ENCODE results near the gene CAMTA1.

Gene CAMTA1

GRCh38 chr1:6965083-6965934 is 180.1 kb downstream of the CAMTA1 start:
- Histone ChIP-seq H3K4me3 (ENCODE audit: severe bottlenecking) (no peak overlapping the region), H3K4me1 (ENCODE audit: insufficient read depth, poor library complexity, severe bottlenecking) (peaks cover 6% of the 10 kb centered on the region), H3K27ac (ENCODE audit: poor library complexity, severe bottlenecking) (no peak overlapping the region), H3K36me3 (ENCODE audit: low read depth) (no peaks in the 10 kb centered on the region), H3K27me3 (ENCODE audit: insufficient read depth, poor library complexity, severe bottlenecking) (peaks cover 7% of the 10 kb centered on the region), H3K9me3 (ENCODE audit: severe bottlenecking) (no peaks in the 10 kb centered on the region)
- ATAC-seq (ENCODE audit: low read depth) (no peak), DNase-seq (ENCODE audit: low spot score) (no peak)
- TF ChIP-seq, protein P1, sequence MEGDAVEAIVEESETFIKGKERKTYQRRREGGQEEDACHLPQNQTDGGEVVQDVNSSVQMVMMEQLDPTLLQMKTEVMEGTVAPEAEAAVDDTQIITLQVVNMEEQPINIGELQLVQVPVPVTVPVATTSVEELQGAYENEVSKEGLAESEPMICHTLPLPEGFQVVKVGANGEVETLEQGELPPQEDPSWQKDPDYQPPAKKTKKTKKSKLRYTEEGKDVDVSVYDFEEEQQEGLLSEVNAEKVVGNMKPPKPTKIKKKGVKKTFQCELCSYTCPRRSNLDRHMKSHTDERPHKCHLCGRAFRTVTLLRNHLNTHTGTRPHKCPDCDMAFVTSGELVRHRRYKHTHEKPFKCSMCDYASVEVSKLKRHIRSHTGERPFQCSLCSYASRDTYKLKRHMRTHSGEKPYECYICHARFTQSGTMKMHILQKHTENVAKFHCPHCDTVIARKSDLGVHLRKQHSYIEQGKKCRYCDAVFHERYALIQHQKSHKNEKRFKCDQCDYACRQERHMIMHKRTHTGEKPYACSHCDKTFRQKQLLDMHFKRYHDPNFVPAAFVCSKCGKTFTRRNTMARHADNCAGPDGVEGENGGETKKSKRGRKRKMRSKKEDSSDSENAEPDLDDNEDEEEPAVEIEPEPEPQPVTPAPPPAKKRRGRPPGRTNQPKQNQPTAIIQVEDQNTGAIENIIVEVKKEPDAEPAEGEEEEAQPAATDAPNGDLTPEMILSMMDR (IDR thresholded peaks at IDR 0.05; ENCODE audit: poor library complexity, severe bottlenecking) = no peak

- no peak for ATAC-seq (ENCODE audit: low read depth)
- Histone ChIP-seq H3K9me3 (ENCODE audit: severe bottlenecking) (no peaks in the 10 kb centered on the region), H3K4me1 (ENCODE audit: insufficient read depth, poor library complexity, severe bottlenecking) (peaks cover under 1% of the 10 kb centered on the region), H3K36me3 (ENCODE audit: low read depth) (no peaks in the 10 kb centered on the region), H3K4me3 (ENCODE audit: severe bottlenecking) (no peak overlapping the region), H3K27me3 (ENCODE audit: insufficient read depth, poor library complexity, severe bottlenecking) (peaks cover 7% of the 10 kb centered on the region), H3K27ac (ENCODE audit: poor library complexity, severe bottlenecking) (no peak overlapping the region)
- TF ChIP-seq, protein P1 (IDR thresholded peaks at IDR 0.05; ENCODE audit: poor library complexity, severe bottlenecking) = no peak
- DNase-seq (ENCODE audit: low spot score) = no peak
Observed at GRCh38 chr1:6965935-6966241, 180.6 kb downstream of the CAMTA1 start.

- no peaks in the 10 kb centered on the region for H3K36me3 ChIP-seq (ENCODE audit: low read depth)
- peaks cover 7% of the 10 kb centered on the region for H3K27me3 ChIP-seq (ENCODE audit: insufficient read depth, poor library complexity, severe bottlenecking)
- no peaks in the 10 kb centered on the region for H3K4me1 ChIP-seq (ENCODE audit: insufficient read depth, poor library complexity, severe bottlenecking)
- H3K4me3 ChIP-seq (ENCODE audit: severe bottlenecking) = no peak overlapping the region
- TF ChIP-seq, protein P1 (IDR thresholded peaks at IDR 0.05; ENCODE audit: poor library complexity, severe bottlenecking) = no peak
- no peak overlapping the region for H3K27ac ChIP-seq (ENCODE audit: poor library complexity, severe bottlenecking)
- ATAC-seq (ENCODE audit: low read depth) = no peak
- DNase-seq (ENCODE audit: low spot score) = no peak
- H3K9me3 ChIP-seq (ENCODE audit: severe bottlenecking) = no peaks in the 10 kb centered on the region
Observed at GRCh38 chr1:6966326-6966725, 181.1 kb downstream of the CAMTA1 start.

- Histone ChIP-seq H3K36me3 (ENCODE audit: low read depth) (no peaks in the 10 kb centered on the region), H3K27ac (ENCODE audit: poor library complexity, severe bottlenecking) (no peak overlapping the region), H3K4me3 (ENCODE audit: severe bottlenecking) (no peak overlapping the region), H3K27me3 (ENCODE audit: insufficient read depth, poor library complexity, severe bottlenecking) (peaks cover 7% of the 10 kb centered on the region), H3K4me1 (ENCODE audit: insufficient read depth, poor library complexity, severe bottlenecking) (no peaks in the 10 kb centered on the region), H3K9me3 (ENCODE audit: severe bottlenecking) (no peaks in the 10 kb centered on the region)
- TF ChIP-seq, protein P1 (IDR thresholded peaks at IDR 0.05; ENCODE audit: poor library complexity, severe bottlenecking) = no peak
- ATAC-seq (ENCODE audit: low read depth) (no peak), DNase-seq (ENCODE audit: low spot score) (no peak)
Observed at GRCh38 chr1:6967431-6968111, 182.3 kb downstream of the CAMTA1 start.

DNA sequence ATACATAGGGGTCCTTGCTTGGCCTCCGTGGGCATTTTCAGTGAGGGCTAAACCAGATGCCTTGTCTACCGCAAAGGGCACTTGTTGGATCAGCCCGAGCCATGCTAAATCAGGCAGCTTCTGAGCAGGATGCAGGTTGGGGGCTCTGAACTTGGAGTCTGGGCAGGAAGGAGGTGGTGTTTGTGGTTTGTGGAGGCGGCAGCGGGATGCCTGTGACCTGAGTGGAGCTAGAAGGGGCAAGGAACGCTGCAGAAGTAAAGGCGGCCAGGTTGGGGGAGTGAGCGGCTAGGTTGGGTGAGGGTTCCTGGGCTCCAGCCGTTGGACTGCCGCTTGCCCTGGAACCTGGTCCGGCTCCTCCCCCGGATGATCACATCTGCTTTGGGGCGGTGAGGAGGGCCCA is 183.9 kb downstream of the CAMTA1 start:
- no peaks in the 10 kb centered on the region for H3K4me1 ChIP-seq (ENCODE audit: insufficient read depth, poor library complexity, severe bottlenecking)
- H3K4me3 ChIP-seq (ENCODE audit: severe bottlenecking) = no peak overlapping the region
- no peaks in the 10 kb centered on the region for H3K9me3 ChIP-seq (ENCODE audit: severe bottlenecking)
- H3K36me3 ChIP-seq (ENCODE audit: low read depth) = no peaks in the 10 kb centered on the region
- ATAC-seq (ENCODE audit: low read depth) (no peak; the same call in 2 of the 3 replicates), DNase-seq (ENCODE audit: low spot score) (no peak)
- no peak overlapping the region for H3K27ac ChIP-seq (ENCODE audit: poor library complexity, severe bottlenecking)
- TF ChIP-seq, protein P1 (IDR thresholded peaks at IDR 0.05; ENCODE audit: poor library complexity, severe bottlenecking) = no peak
- H3K27me3 ChIP-seq (ENCODE audit: insufficient read depth, poor library complexity, severe bottlenecking) = peaks cover 7% of the 10 kb centered on the region

All from RWPE2 (cell line).